GM21576 (cell line): ENCODE results near the gene CCDC88A.
A peak's percentile ranks its signal among the peaks of the same experiment; 100 is the strongest.
"Not testable (repeated sequence)": the region's sequence is repeated elsewhere in the genome, so short reads cannot be mapped to it uniquely, and the experiment has no call there.

Experiments used
- ATAC-seq: cut with Tn5 transposase; IDR thresholded peaks from one replicate; pipeline ENCODE4 v1.9.1; 2021; ENCODE audit warnings: mild to moderate bottlenecking, moderate library complexity; ENCODE audit not compliant: unreplicated experiment

The CCDC88A gene

GRCh38 chr2:55327470-55328230 is 92.0 kb downstream of the CCDC88A start:
- no peak for ATAC-seq

GRCh38 chr2:55314985-55315384 is 104.7 kb downstream of the CCDC88A start:
- ATAC-seq, result no peak

- ATAC-seq, result peak; percentile 90
Measured at GRCh38 chr2:55311444-55311870, 108.2 kb downstream of the CCDC88A start.

GRCh38 chr2:55309446-55309845 is 110.2 kb downstream of the CCDC88A start:
- no peak for ATAC-seq

GRCh38 chr2:55302241-55302640 is 117.4 kb downstream of the CCDC88A start:
- ATAC-seq, result peak; percentile 72

GRCh38 chr2:55301277-55301676 is 118.4 kb downstream of the CCDC88A start:
- no peak for ATAC-seq

- ATAC-seq, result no peak
Measured at GRCh38 chr2:55296393-55296792, 123.3 kb downstream of the CCDC88A start.

GRCh38 chr2:55283083-55283482 is 136.6 kb downstream of the CCDC88A start:
- ATAC-seq, result no peak

- peak; percentile 97 for ATAC-seq
Measured at GRCh38 chr2:55282110-55282917, 137.3 kb downstream of the CCDC88A start.

GRCh38 chr2:55280851-55281546 is 138.7 kb downstream of the CCDC88A start:
- not testable (repeated sequence) for ATAC-seq

GRCh38 chr2:55279859-55280424 is 139.7 kb downstream of the CCDC88A start:
- not testable (repeated sequence) for ATAC-seq

GRCh38 chr2:55279214-55279835 is 140.3 kb downstream of the CCDC88A start:
- not testable (repeated sequence) for ATAC-seq

- ATAC-seq, result no peak
Measured at GRCh38 chr2:55277310-55277709, 142.3 kb downstream of the CCDC88A start.

- not testable (repeated sequence) for ATAC-seq
Measured at GRCh38 chr2:55274346-55274745, 145.3 kb downstream of the CCDC88A start.

GRCh38 chr2:55269645-55269990 is 150.0 kb downstream of the CCDC88A start:
- ATAC-seq, result no peak

- ATAC-seq, result peak; percentile 98
Measured at GRCh38 chr2:55268907-55269644, 150.6 kb downstream of the CCDC88A start, which contains the start of gene MTIF2. Gene MTIF2, minus strand, starts transcription at chr2:55269231. Its CDS starts 5,373 bp downstream, at chr2:55263858.

GRCh38 chr2:55268288-55268906 is 151.3 kb downstream of the CCDC88A start:
- no peak for ATAC-seq

- not testable (repeated sequence) for ATAC-seq
Measured at GRCh38 chr2:55259586-55259985, 160.1 kb downstream of the CCDC88A start.

GRCh38 chr2:55252832-55253231 is 166.8 kb downstream of the CCDC88A start:
- no peak for ATAC-seq
